ENCODE data around the gene SRSF7.

DNA sequence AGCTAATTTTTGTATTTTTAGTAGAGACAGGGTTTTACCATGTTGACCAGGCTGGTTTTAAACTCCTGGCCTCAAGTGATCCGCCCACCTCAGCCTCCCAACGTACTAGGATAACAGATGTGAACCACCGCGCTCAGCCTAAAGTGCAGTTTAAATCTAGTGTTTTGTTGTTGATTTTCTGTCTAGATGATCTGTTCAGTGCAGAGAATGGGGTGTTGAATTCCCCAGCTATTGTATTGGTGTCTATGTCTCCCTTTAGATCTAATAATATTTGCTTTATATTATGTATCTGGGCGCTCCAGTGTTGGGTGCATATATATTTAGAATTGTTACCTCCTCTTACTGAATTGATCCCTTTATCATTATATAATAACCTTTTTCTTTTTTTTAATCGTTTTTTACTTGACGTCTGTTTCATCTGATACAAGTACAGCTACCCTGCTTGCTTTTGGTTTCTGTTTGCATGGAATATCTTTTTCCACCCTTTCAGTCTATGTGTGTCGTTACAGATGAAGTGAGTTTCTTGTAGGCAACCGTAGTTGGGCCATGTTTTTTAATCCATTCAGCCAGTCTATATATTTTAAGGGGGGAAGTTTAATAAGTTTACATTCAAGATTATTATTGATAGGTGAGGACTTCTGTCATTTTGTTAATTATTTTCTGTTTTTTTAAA lies 50.9 kb downstream of the SRSF7 start:
- TF ChIP-seq, protein P1, sequence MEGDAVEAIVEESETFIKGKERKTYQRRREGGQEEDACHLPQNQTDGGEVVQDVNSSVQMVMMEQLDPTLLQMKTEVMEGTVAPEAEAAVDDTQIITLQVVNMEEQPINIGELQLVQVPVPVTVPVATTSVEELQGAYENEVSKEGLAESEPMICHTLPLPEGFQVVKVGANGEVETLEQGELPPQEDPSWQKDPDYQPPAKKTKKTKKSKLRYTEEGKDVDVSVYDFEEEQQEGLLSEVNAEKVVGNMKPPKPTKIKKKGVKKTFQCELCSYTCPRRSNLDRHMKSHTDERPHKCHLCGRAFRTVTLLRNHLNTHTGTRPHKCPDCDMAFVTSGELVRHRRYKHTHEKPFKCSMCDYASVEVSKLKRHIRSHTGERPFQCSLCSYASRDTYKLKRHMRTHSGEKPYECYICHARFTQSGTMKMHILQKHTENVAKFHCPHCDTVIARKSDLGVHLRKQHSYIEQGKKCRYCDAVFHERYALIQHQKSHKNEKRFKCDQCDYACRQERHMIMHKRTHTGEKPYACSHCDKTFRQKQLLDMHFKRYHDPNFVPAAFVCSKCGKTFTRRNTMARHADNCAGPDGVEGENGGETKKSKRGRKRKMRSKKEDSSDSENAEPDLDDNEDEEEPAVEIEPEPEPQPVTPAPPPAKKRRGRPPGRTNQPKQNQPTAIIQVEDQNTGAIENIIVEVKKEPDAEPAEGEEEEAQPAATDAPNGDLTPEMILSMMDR (IDR thresholded peaks at IDR 0.05) = no peak
- no peak for TF ChIP-seq POLR2A (IDR thresholded peaks at IDR 0.05)
